HEK293T (cell line): ENCODE measurements around the gene MSI1.

Experiments
- ARNT ChIP-seq: fragments of 450-650 bp; IDR thresholded peaks from 2 replicates; pipeline ENCODE4 v1.6.1; 2017; ENCODE audit warnings: mild to moderate bottlenecking
- BHLHE40 ChIP-seq: fragments of 450-650 bp; IDR thresholded peaks from 2 replicates; pipeline ENCODE4 v1.6.1; 2016; ENCODE audit warnings: mild to moderate bottlenecking, moderate library complexity, borderline replicate concordance
- ELF4 ChIP-seq: fragments of 450-650 bp; IDR thresholded peaks from 2 replicates; pipeline ENCODE4 v1.6.1; 2017; ENCODE audit warnings: antibody characterized with exemption
- FOXK2 ChIP-seq: fragments of 450-650 bp; IDR thresholded peaks from 2 replicates; pipeline ENCODE4 v1.6.1; 2016; ENCODE audit warnings: mild to moderate bottlenecking
- SP1 ChIP-seq: fragments of 450-650 bp; IDR thresholded peaks from 2 replicates; pipeline ENCODE4 v1.6.1; 2017
- ZNF384 ChIP-seq: fragments of 450-650 bp; IDR thresholded peaks from 2 replicates; pipeline ENCODE4 v1.6.1; 2016

DNA sequence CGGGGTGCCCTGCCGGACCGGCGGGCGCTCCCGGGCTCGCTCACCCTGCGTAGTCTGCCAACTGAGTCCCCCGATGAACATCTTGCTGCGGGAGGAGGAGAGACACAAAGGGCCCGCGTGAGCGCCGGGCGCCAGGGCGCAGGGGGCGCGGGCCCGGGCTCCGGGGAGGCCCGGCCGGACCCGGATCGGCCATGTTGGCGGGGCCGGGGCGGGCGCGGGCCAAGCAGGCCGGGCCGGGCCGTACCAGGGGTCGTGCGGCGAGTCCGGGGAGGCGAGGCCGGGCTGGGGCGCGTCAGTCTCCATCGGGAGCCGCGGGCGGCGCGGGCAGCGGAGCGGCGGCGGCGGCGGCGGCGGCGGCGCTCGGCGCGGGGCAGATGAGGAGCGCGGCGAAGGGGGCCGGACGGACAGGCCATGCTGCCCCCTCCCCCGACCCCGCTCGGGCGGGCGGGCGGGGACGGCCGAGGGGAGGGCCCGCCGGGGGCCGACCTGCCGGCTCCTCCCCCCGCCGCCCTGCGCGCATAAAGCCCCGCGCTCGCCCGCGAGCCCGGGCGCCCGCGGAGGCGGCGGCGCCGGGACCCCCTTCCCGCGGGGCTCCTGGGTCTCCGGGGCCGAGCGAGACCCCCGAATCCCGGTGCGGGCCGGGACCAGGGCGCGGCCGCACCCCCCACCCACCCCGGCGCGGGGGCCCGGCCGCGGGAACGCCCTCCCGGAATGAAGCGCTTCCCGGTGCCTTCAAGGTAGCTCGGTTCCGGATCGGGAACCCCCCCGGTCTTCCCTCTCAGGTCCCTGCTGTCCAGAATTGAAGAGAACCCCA is at the start of gene MSI1:
- TF ChIP-seq SP1: no peak
- TF ChIP-seq ZNF384: no peak
- no peak for TF ChIP-seq ELF4
- TF ChIP-seq BHLHE40: no peak
- TF ChIP-seq ARNT: no peak
- no peak for TF ChIP-seq FOXK2
